GM06990 (cell line): Measurements from ENCODE around the gene SSC5D.

Source experiments
- DNase-seq: peaks from one replicate; pipeline ENCODE4 v3.0.0-alpha.2; 2011; ENCODE audit not compliant: insufficient read length; ENCODE audit errors: extremely low read depth
- H3K27me3 ChIP-seq: replicated peaks from 2 replicates; pipeline ENCODE4 v1.6.0; 2011; ENCODE audit warnings: low read length; ENCODE audit not compliant: control insufficient read depth, insufficient read depth
- H3K36me3 ChIP-seq: 2 replicates; pipeline ENCODE4 v1.5.1; 2011; ENCODE audit warnings: low read length; ENCODE audit not compliant: control insufficient read depth, insufficient read depth
- H3K4me3 ChIP-seq: replicated peaks from 2 replicates; pipeline ENCODE4 v1.5.1; 2011; ENCODE audit warnings: low read depth, mild to moderate bottlenecking, control low read depth, low read length
- CTCF ChIP-seq: IDR thresholded peaks from 2 replicates; pipeline ENCODE4 v1.5.1; 2011; ENCODE audit warnings: low read length, control low read depth, mild to moderate bottlenecking, inconsistent platforms; ENCODE audit not compliant: insufficient read depth, poor library complexity, severe bottlenecking

SSC5D gene

GRCh38 chr19:55452749-55453346 lies 35.4 kb upstream of the SSC5D start:
- DNase-seq = peak; percentile 58
- H3K27me3 ChIP-seq = no peaks in the 10 kb centered on the region; the same call in 1 of the 2 replicates
- TF ChIP-seq CTCF = no peak
- H3K4me3 ChIP-seq = no peak overlapping the region
- H3K36me3 ChIP-seq = peaks cover 5% of the 10 kb centered on the region

- no peak for DNase-seq
- peaks cover 5% of the 10 kb centered on the region for H3K36me3 ChIP-seq
- no peak overlapping the region for H3K4me3 ChIP-seq
- TF ChIP-seq CTCF = no peak
- H3K27me3 ChIP-seq = no peaks in the 10 kb centered on the region; the same call in 1 of the 2 replicates
Measured at GRCh38 chr19:55453511-55454260, 34.5 kb upstream of the SSC5D start.

- peak; percentile 75 for TF ChIP-seq CTCF
- DNase-seq = no peak
- no peak overlapping the region for H3K4me3 ChIP-seq
- no peaks in the 10 kb centered on the region; the same call in 1 of the 2 replicates for H3K27me3 ChIP-seq
- peaks cover 5% of the 10 kb centered on the region for H3K36me3 ChIP-seq
Measured at GRCh38 chr19:55454787-55455243, 33.4 kb upstream of the SSC5D start.

- no peak overlapping the region for H3K4me3 ChIP-seq
- H3K36me3 ChIP-seq = peaks cover 5% of the 10 kb centered on the region
- H3K27me3 ChIP-seq = no peaks in the 10 kb centered on the region; the same call in 1 of the 2 replicates
- no peak for TF ChIP-seq CTCF
- DNase-seq = no peak
Measured at GRCh38 chr19:55455576-55456235, 32.5 kb upstream of the SSC5D start.

- H3K27me3 ChIP-seq = no peaks in the 10 kb centered on the region; the same call in 1 of the 2 replicates
- no peak for TF ChIP-seq CTCF
- no peak overlapping the region for H3K4me3 ChIP-seq
- peaks cover 5% of the 10 kb centered on the region for H3K36me3 ChIP-seq
- DNase-seq = no peak
Measured at GRCh38 chr19:55456347-55456746, 31.9 kb upstream of the SSC5D start.
